ENCODE results near the gene ELMO3. TPM values are rescaled to one million over a fixed set of nuclear protein-coding genes. Genes with fewer than 3 reads are reported as not detected.

ELMO3 gene
- total and polyA plus RNA-seq, 2 of the 13 experiments (the other 11 are each of a cell fraction or from before 2014, with no cell fraction given), result 2.6 to 4.0 TPM

GRCh38 chr16:67169011-67169451 is 29.9 kb upstream of the ELMO3 start (continued):
- TF ChIP-seq, protein P1, sequence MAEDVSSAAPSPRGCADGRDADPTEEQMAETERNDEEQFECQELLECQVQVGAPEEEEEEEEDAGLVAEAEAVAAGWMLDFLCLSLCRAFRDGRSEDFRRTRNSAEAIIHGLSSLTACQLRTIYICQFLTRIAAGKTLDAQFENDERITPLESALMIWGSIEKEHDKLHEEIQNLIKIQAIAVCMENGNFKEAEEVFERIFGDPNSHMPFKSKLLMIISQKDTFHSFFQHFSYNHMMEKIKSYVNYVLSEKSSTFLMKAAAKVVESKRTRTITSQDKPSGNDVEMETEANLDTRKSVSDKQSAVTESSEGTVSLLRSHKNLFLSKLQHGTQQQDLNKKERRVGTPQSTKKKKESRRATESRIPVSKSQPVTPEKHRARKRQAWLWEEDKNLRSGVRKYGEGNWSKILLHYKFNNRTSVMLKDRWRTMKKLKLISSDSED (CRISPR knock-in tag; IDR thresholded peaks at IDR 0.05), result 0 out of 2 replicates have a peak, but pooled peaks have one; percentile 40
- peak; percentile 91 for TF ChIP-seq ZNF652 (CRISPR knock-in tag; IDR thresholded peaks at IDR 0.05; ENCODE audit: borderline replicate concordance, low read depth)
- TF ChIP-seq, protein P2, sequence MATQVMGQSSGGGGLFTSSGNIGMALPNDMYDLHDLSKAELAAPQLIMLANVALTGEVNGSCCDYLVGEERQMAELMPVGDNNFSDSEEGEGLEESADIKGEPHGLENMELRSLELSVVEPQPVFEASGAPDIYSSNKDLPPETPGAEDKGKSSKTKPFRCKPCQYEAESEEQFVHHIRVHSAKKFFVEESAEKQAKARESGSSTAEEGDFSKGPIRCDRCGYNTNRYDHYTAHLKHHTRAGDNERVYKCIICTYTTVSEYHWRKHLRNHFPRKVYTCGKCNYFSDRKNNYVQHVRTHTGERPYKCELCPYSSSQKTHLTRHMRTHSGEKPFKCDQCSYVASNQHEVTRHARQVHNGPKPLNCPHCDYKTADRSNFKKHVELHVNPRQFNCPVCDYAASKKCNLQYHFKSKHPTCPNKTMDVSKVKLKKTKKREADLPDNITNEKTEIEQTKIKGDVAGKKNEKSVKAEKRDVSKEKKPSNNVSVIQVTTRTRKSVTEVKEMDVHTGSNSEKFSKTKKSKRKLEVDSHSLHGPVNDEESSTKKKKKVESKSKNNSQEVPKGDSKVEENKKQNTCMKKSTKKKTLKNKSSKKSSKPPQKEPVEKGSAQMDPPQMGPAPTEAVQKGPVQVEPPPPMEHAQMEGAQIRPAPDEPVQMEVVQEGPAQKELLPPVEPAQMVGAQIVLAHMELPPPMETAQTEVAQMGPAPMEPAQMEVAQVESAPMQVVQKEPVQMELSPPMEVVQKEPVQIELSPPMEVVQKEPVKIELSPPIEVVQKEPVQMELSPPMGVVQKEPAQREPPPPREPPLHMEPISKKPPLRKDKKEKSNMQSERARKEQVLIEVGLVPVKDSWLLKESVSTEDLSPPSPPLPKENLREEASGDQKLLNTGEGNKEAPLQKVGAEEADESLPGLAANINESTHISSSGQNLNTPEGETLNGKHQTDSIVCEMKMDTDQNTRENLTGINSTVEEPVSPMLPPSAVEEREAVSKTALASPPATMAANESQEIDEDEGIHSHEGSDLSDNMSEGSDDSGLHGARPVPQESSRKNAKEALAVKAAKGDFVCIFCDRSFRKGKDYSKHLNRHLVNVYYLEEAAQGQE (IDR thresholded peaks at IDR 0.05; ENCODE audit: borderline replicate concordance in 1 of 2, low read depth in 1 of 2, low read length in 2 of 2), result peak in 1 of 2 experiments; percentile 91; a peak in 2 of 4 replicates
- peak; percentile 28; the same call in 1 of the 2 replicates for TF ChIP-seq TBX2 (CRISPR knock-in tag; IDR thresholded peaks at IDR 0.05; ENCODE audit: borderline replicate concordance)
- TF ChIP-seq ZBTB38 (CRISPR knock-in tag; IDR thresholded peaks at IDR 0.05), result 0 out of 2 replicates have a peak, but pooled peaks have one; percentile 9
- TF ChIP-seq MIER2 (CRISPR knock-in tag; IDR thresholded peaks at IDR 0.05), result peak; percentile 89
- TF ChIP-seq ZBED4 (CRISPR knock-in tag; IDR thresholded peaks at IDR 0.05; ENCODE audit: borderline replicate concordance), result no peak
- 0 out of 2 replicates have a peak, but pooled peaks have one; percentile 31 for TF ChIP-seq HNF1B (CRISPR knock-in tag; IDR thresholded peaks at IDR 0.05)

Measured in HepG2 (cell line).